H1 (cell line): ENCODE data around the gene GTF2F2. TPM values are rescaled to one million over a fixed set of nuclear protein-coding genes. Genes with fewer than 3 reads are reported as not detected.

Experiments
- CBX8 ChIP-seq: fragments of 300-800, 300-1000 bp; sonication (generic); IDR thresholded peaks from 2 replicates; pipeline ENCODE4 v1.7.1; 2016; ENCODE audit warnings: low read depth, low read length, borderline replicate concordance
- FOSL1 ChIP-seq: IDR thresholded peaks from 2 replicates; pipeline ENCODE4 v1.6.1; 2011; ENCODE audit warnings: mild to moderate bottlenecking, low read depth, low read length, moderate library complexity; ENCODE audit not compliant: insufficient read depth
- MAX ChIP-seq: IDR thresholded peaks from 2 replicates; pipeline ENCODE4 v1.6.1; 2012; ENCODE audit warnings: inconsistent platforms
- PHF8 ChIP-seq: fragments of 200-600 bp; sonication (generic); conservative IDR thresholded peaks from 2 replicates; pipeline ENCODE4 v1.7.1; 2012; ENCODE audit warnings: low read depth, mild to moderate bottlenecking, inconsistent platforms, low read length, moderate library complexity
- TEAD4 ChIP-seq: IDR thresholded peaks from 2 replicates; pipeline ENCODE4 v1.6.1; 2012; ENCODE audit warnings: low read depth, low read length, inconsistent platforms, mixed read lengths
- polyA plus RNA-seq, 7 experiments: library from polyadenylated mRNA; depleted of rRNA in 3 of 7; stranded (reverse) in 5 of 7; unstranded in 2 of 7; fragments of >200 nt in 5 of 7; fragments of 200-250 nt in 2 of 7; gene quantifications; 1 replicate in 5 of 7; 2 replicates in 1 of 7; 4 replicates in 1 of 7; pipeline versions ENCODE4 v1.2.1 to v1.2.3, GENCODE V29; 2011 to 2013; ENCODE audit warnings: missing spikeins in 2 of 7, mixed read lengths in 2 of 7
- total RNA-seq: library from RNA; stranded (reverse); fragmentation: NEBNext Ultra II Directional; extraction: Animal tissue kit (Norgen Biotek cat#: 25700); gene quantifications from 2 replicates; pipeline ENCODE4 v1.2.1, GENCODE V29; 2021
- TF ChIP-seq, protein P1 (sequence below): IDR thresholded peaks from 2 replicates; pipeline ENCODE4 v1.6.1; 2011; ENCODE audit warnings: low read length, improper control_type of control experiment

The GTF2F2 gene
- total and polyA plus RNA-seq, 2 of the 8 experiments (the other 6 are each of a cell fraction or from before 2014, with no cell fraction given) = 10.8 to 31.1 TPM

DNA sequence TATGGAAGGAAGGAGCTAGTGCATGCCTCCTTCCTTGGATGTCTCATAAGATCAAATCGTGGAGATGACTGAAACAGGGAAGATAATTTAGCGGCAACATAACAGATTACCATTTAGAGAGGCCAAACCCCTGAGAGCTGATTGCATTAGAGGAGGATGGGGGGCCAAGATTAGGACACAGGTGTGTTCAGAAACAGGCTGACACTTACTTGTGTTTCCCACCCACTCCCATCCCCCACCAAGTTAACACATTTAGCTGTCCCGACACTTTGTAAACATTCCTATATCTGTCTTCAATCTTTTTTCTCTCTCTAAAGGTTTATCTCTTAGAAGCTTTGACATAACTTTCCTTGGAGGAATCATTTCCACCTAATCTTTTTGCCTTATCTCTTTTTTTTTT, 129.4 kb downstream of the GTF2F2 start (continued):
- TF ChIP-seq MAX (no peak), TEAD4 (no peak), FOSL1 (no peak), PHF8 (no peak), CBX8 (no peak)
- TF ChIP-seq, protein P1, sequence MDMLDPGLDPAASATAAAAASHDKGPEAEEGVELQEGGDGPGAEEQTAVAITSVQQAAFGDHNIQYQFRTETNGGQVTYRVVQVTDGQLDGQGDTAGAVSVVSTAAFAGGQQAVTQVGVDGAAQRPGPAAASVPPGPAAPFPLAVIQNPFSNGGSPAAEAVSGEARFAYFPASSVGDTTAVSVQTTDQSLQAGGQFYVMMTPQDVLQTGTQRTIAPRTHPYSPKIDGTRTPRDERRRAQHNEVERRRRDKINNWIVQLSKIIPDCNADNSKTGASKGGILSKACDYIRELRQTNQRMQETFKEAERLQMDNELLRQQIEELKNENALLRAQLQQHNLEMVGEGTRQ = no peak
- TF ChIP-seq, all 59 proteins: peak for 0
